ENCODE data around the gene TBC1D13. TPM values are rescaled to one million over a fixed set of nuclear protein-coding genes. Genes with fewer than 3 reads are reported as not detected.
A peak's percentile ranks its signal among the peaks of the same experiment; 100 is the strongest.

TBC1D13 gene
- total RNA-seq, 2 experiments from 2014 or later: 25.4 to 28.7 TPM

DNA sequence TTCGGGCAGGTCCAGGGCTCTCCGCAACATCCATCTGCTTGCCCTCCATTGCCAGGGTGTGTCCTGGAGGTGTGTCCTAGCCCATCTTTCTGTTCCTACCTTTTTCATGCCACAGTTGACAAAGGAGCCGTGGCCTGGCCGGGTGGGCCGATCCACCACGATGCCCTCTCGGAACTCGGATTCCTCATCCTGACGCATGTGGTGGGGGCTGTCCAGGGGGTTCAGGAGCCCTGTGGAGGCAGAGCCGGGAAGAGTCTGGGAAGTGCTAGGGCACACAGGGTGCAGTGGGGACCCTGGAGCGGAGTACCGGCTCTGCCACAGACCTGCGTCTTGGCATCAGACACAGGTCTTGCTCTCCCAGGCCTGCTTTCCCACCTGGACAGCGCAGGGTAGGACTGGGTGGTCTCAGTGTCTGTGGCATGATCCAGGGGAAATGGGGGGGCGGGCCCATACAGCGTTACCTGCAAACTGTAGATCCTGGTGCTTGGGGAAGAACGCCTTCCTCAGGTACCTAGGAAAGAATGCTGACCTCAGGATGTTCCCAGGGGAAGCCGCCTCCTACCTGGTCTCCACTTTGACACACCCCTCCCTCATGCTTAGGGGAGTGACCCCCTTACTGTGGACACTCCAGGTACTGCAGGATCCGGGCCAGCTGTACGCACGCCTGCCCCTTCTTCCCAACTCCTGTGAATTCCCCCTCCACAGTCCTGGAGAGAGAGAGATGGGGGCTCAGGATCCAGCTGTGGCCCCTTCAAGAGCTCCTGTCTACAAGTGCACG, 39.1 kb downstream of the TBC1D13 start:
- H3K36me3 ChIP-seq (ENCODE audit: insufficient read depth, low read length): peaks cover 58% of the 10 kb centered on the region

DNA sequence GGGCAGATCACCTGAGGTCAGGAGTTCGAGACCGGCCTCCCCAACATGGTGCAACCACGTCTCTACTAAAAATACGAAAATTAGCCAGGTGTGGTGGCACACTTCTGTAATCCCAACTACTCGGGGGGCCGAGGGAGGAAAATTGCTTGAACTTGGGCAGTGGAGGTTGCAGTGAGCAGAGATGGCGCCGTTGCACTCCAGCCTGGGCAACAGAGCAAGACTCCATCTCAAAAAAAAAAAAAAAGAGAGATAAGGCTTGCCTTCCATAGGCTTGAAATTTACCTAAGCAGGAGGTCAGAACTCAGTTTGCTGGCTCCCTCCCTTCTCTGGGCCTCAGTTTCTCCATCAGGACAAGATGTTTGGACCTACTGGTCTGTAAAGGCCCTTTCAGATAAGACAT, 41.2 kb downstream of the TBC1D13 start:
- CTCF ChIA-PET: interaction anchor here (5.1 kb wide), 1 partner anchor 10 kb away, joined by 44 read pairs; the partner anchor contains the start of gene ENDOG
- Histone ChIP-seq H3K27me3 (ENCODE audit: control insufficient read depth in 1 of 2, insufficient read depth in 2 of 2, low read length in 2 of 2) (no peaks in the 10 kb centered on the region), H3K36me3 (ENCODE audit: insufficient read depth, low read length) (peaks cover 39% of the 10 kb centered on the region), H3K27ac (ENCODE audit: low read depth in 1 of 2, low read length in 2 of 2) (peak overlapping the region in 1 of 2 donors; percentile 49), H3K4me3 (ENCODE audit: low read length) (peak overlapping the region; percentile 94), H3K9me3 (ENCODE audit: control insufficient read depth in 1 of 2, insufficient read depth in 1 of 2, low read length in 2 of 2) (no peaks in the 10 kb centered on the region), H3K4me1 (ENCODE audit: insufficient read depth, low read length) (peaks cover 21% of the 10 kb centered on the region)
- H3K4me1 Mint-ChIP-seq (ENCODE audit: low read depth): peaks cover 19% of the 10 kb centered on the region
- POLR2A ChIA-PET: interaction anchor here (2.2 kb wide), 1 partner anchor 10 kb away, joined by 12 read pairs; the partner anchor contains the start of gene ENDOG
- H3K36me3 Mint-ChIP-seq (ENCODE audit: low read depth): peaks cover 59% of the 10 kb centered on the region
- TF ChIP-seq, protein P1, sequence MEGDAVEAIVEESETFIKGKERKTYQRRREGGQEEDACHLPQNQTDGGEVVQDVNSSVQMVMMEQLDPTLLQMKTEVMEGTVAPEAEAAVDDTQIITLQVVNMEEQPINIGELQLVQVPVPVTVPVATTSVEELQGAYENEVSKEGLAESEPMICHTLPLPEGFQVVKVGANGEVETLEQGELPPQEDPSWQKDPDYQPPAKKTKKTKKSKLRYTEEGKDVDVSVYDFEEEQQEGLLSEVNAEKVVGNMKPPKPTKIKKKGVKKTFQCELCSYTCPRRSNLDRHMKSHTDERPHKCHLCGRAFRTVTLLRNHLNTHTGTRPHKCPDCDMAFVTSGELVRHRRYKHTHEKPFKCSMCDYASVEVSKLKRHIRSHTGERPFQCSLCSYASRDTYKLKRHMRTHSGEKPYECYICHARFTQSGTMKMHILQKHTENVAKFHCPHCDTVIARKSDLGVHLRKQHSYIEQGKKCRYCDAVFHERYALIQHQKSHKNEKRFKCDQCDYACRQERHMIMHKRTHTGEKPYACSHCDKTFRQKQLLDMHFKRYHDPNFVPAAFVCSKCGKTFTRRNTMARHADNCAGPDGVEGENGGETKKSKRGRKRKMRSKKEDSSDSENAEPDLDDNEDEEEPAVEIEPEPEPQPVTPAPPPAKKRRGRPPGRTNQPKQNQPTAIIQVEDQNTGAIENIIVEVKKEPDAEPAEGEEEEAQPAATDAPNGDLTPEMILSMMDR (IDR thresholded peaks at IDR 0.05): no peak
- H3K9me3 Mint-ChIP-seq: no peaks in the 10 kb centered on the region
- H3K4me3 Mint-ChIP-seq: peak overlapping the region; percentile 99
- no peaks in the 10 kb centered on the region for H3K27me3 Mint-ChIP-seq
- ATAC-seq (ENCODE audit: poor library complexity) (no peak), DNase-seq (no peak)
- intact Hi-C loops (cut with DNase I, micrococcal nuclease): loop anchor here in 1 of 2 experiments (5.0 kb wide), 1 partner anchor 41 kb away; the partner anchor contains the start of gene TBC1D13
- H3K27ac Mint-ChIP-seq: peak overlapping the region; percentile 87

More for the DNA sequence above, 39.1 kb downstream of the TBC1D13 start:
- intact Hi-C loops (cut with DNase I, micrococcal nuclease): loop anchor here in 1 of 2 experiments (5.0 kb wide), 1 partner anchor 39 kb away; the partner anchor contains the start of gene TBC1D13
- H3K27ac Mint-ChIP-seq: no peak overlapping the region
- no peaks in the 10 kb centered on the region for H3K9me3 Mint-ChIP-seq
- Histone ChIP-seq H3K9me3 (ENCODE audit: control insufficient read depth in 1 of 2, insufficient read depth in 1 of 2, low read length in 2 of 2) (no peaks in the 10 kb centered on the region), H3K4me1 (ENCODE audit: insufficient read depth, low read length) (peaks cover 21% of the 10 kb centered on the region), H3K27me3 (ENCODE audit: control insufficient read depth in 1 of 2, insufficient read depth in 2 of 2, low read length in 2 of 2) (no peaks in the 10 kb centered on the region), H3K27ac (ENCODE audit: low read depth in 1 of 2, low read length in 2 of 2) (no peak overlapping the region), H3K4me3 (ENCODE audit: low read length) (no peak overlapping the region)
- no peak for ATAC-seq (ENCODE audit: poor library complexity)
- CTCF ChIA-PET: interaction anchor here (0.6 to 5.1 kb wide), 2 partner anchors 8 to 97 kb away, joined by 3 to 44 read pairs; partner anchors contain the start of gene ENDOG
- POLR2A ChIA-PET: no interaction called here
- H3K4me1 Mint-ChIP-seq (ENCODE audit: low read depth): peaks cover 19% of the 10 kb centered on the region
- H3K36me3 Mint-ChIP-seq (ENCODE audit: low read depth): peaks cover 72% of the 10 kb centered on the region
- H3K4me3 Mint-ChIP-seq: peak overlapping the region; percentile 45
- DNase-seq: no peak
- TF ChIP-seq, protein P1 (IDR thresholded peaks at IDR 0.05): no peak
- H3K27me3 Mint-ChIP-seq: no peaks in the 10 kb centered on the region

- TF ChIP-seq, protein P1 (IDR thresholded peaks at IDR 0.05): no peak
- Histone ChIP-seq H3K4me3 (ENCODE audit: low read length) (peak overlapping the region; percentile 94), H3K27ac (ENCODE audit: low read depth in 1 of 2, low read length in 2 of 2) (peak overlapping the region; percentile 49 to 54), H3K36me3 (ENCODE audit: insufficient read depth, low read length) (peaks cover 36% of the 10 kb centered on the region), H3K9me3 (ENCODE audit: control insufficient read depth in 1 of 2, insufficient read depth in 1 of 2, low read length in 2 of 2) (no peaks in the 10 kb centered on the region), H3K4me1 (ENCODE audit: insufficient read depth, low read length) (peaks cover 21% of the 10 kb centered on the region), H3K27me3 (ENCODE audit: control insufficient read depth in 1 of 2, insufficient read depth in 2 of 2, low read length in 2 of 2) (no peaks in the 10 kb centered on the region)
- CTCF ChIA-PET: interaction anchor here (5.1 kb wide), 1 partner anchor 10 kb away, joined by 44 read pairs; the partner anchor contains the start of gene ENDOG
- peak overlapping the region; percentile 99 for H3K4me3 Mint-ChIP-seq
- H3K27me3 Mint-ChIP-seq: no peaks in the 10 kb centered on the region
- H3K27ac Mint-ChIP-seq: peak overlapping the region; percentile 87
- peaks cover 19% of the 10 kb centered on the region for H3K4me1 Mint-ChIP-seq (ENCODE audit: low read depth)
- POLR2A ChIA-PET: interaction anchor here (0.9 to 2.2 kb wide), 7 partner anchors 9 to 199 kb away, joined by 3 to 61 read pairs (median 4); partner anchors contain the start of genes ENDOG, KYAT1, SET and SH3GLB2
- peaks cover 58% of the 10 kb centered on the region for H3K36me3 Mint-ChIP-seq (ENCODE audit: low read depth)
- intact Hi-C loops (cut with DNase I, micrococcal nuclease): loop anchor here (1.0 to 5.0 kb wide), 2 partner anchors 11 to 42 kb away; partner anchors contain the start of genes ENDOG (in 2 of the 2) and TBC1D13 (in 1 of the 2)
- ATAC-seq (ENCODE audit: poor library complexity): no peak
- no peaks in the 10 kb centered on the region for H3K9me3 Mint-ChIP-seq
- DNase-seq: no peak
These were observed 41.8 kb downstream of the TBC1D13 start for GRCh38 chr9:128828719-128829452.

Data from CD4-positive, alpha-beta T cell (primary cell).